ENCODE data around the gene SH2D6. TPM values are rescaled to one million over a fixed set of nuclear protein-coding genes. Genes with fewer than 3 reads are reported as not detected.

The SH2D6 gene
- polyA plus RNA-seq, 3 donors: not detected

DNA sequence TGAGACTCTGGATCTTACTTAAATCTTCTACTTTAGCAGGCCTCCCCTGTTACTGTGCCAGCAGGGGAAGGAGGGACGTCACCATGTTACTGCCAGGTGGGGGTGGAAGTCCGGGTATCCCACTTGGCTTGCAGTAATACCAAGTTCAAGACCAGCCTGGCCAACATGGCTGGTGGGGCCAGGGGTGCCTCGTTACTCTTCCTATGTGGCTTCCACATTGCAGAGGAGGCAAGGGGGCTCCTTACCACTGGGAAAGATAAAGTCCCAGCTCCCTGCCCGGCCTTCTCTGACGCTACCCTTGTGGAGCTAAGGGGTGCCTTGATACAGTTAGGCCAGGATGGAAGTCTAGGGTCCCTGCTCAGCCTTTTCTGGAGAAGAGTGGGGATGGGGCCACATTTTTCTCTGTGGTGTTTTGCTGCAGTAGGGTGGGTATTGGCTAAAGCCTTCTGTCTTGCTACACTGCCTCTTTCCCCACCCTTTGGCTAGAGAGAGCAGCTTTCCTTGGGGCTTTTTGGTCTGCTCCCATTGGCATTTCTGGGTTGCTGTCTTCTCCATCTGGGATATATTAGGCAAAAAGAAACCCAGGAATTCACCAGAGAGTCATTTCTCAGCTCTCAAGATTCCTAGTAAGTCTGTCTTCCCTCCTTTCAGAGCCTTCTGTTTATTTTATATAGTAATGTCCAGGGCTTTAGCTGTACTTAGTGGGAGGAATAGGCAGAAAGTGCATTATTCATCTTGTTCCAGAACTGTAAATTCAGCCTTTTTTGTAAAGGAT is 42.0 kb upstream of the SH2D6 start:
- Histone ChIP-seq H3K79me2 (ENCODE audit: insufficient read depth, low read length) (no peaks in the 10 kb centered on the region), H3K9me3 (replicated peaks in 1 of 2; ENCODE audit: control insufficient read depth in 1 of 2, insufficient read depth in 1 of 2, low read length in 2 of 2) (peaks cover 7 to 10% of the 10 kb centered on the region in 2 donors), H2AFZ (ENCODE audit: insufficient read depth, low read depth, low read length, poor library complexity, severe bottlenecking) (no peak overlapping the region), H3K36me3 (replicated peaks in 1 of 2; ENCODE audit: control insufficient read depth in 1 of 2, insufficient read depth in 2 of 2, low read length in 2 of 2) (peaks cover 41 to 79% of the 10 kb centered on the region in 2 donors), H3K9ac (ENCODE audit: insufficient read depth, low read length, poor library complexity, severe bottlenecking) (no peak overlapping the region), H3K27ac (ENCODE audit: low read depth in 1 of 2, low read length in 2 of 2) (no peak overlapping the region), H3K4me2 (replicated peaks; ENCODE audit: extremely low read depth, low read length, poor library complexity, severe bottlenecking) (no peak overlapping the region), H3K27me3 (ENCODE audit: control insufficient read depth in 2 of 2, insufficient read depth in 2 of 2, low read length in 2 of 2) (no peaks in the 10 kb centered on the region), H3K4me3 (replicated peaks in 1 of 3; ENCODE audit: low read depth in 2 of 3, low read length in 3 of 3) (no peak overlapping the region), H4K20me1 (ENCODE audit: insufficient read depth, low read length) (no peaks in the 10 kb centered on the region), H3K4me1 (ENCODE audit: control insufficient read depth in 1 of 2, insufficient read depth in 2 of 2, low read length in 2 of 2) (no peaks in the 10 kb centered on the region)
- H3K4me1 Mint-ChIP-seq: no peaks in the 10 kb centered on the region
- peak overlapping the region in 1 of 7 donors; percentile 53 for H3K27ac Mint-ChIP-seq
- intact Hi-C loops (cut with micrococcal nuclease): no loop called here
- WGBS (ENCODE audit: insufficient coverage): 100% methylated on average over 2 of the region's 5 CpGs
- DNase-seq: no peak
- H3K36me3 Mint-ChIP-seq: peaks cover 57 to 79% of the 10 kb centered on the region in 2 donors
- H3K4me3 Mint-ChIP-seq: no peak overlapping the region
- no peak for TF ChIP-seq CTCF (IDR thresholded peaks at IDR 0.05)
- no peaks in the 10 kb centered on the region for H3K27me3 Mint-ChIP-seq (ENCODE audit: low read depth in 3 of 3)
- peaks cover 3 to 18% (median 6%) of the 10 kb centered on the region in 7 donors for H3K9me3 Mint-ChIP-seq

DNA sequence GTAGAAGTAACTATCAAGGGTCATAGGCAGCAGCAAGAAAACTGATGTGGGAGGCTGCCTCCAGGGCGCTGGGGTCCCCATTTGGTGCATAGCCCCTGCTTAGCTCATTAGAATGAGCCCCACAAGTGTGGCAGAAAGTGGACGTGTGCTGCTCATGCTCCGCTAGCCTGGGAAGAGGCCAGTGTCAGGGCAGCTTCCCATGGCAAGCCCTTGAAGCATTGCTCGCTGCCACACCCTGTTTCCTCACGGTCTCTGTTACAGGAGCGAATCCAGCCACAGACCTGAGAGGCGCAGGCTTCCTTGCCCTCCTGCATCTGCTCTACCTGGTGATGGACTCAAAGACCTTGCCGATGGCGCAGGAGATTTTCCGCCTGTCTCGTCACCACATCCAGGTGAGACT is 41.4 kb upstream of the SH2D6 start:
- Mint-ChIP-seq H3K27me3 (ENCODE audit: low read depth in 3 of 3) (no peaks in the 10 kb centered on the region), H3K4me1 (no peaks in the 10 kb centered on the region), H3K27ac (peak overlapping the region in 1 of 7 donors; percentile 32), H3K36me3 (peaks cover 58 to 80% of the 10 kb centered on the region in 2 donors), H3K9me3 (peaks cover 3 to 18% (median 6%) of the 10 kb centered on the region in 7 donors), H3K4me3 (no peak overlapping the region)
- Histone ChIP-seq H3K4me1 (ENCODE audit: control insufficient read depth in 1 of 2, insufficient read depth in 2 of 2, low read length in 2 of 2) (no peaks in the 10 kb centered on the region), H3K9ac (ENCODE audit: insufficient read depth, low read length, poor library complexity, severe bottlenecking) (no peak overlapping the region), H2AFZ (ENCODE audit: insufficient read depth, low read depth, low read length, poor library complexity, severe bottlenecking) (no peak overlapping the region), H3K79me2 (ENCODE audit: insufficient read depth, low read length) (no peaks in the 10 kb centered on the region), H3K27ac (ENCODE audit: low read depth in 1 of 2, low read length in 2 of 2) (no peak overlapping the region), H3K9me3 (replicated peaks in 1 of 2; ENCODE audit: control insufficient read depth in 1 of 2, insufficient read depth in 1 of 2, low read length in 2 of 2) (peaks cover 7 to 10% of the 10 kb centered on the region in 2 donors), H3K4me3 (replicated peaks in 1 of 3; ENCODE audit: low read depth in 2 of 3, low read length in 3 of 3) (no peak overlapping the region), H3K4me2 (replicated peaks; ENCODE audit: extremely low read depth, low read length, poor library complexity, severe bottlenecking) (no peak overlapping the region), H4K20me1 (ENCODE audit: insufficient read depth, low read length) (no peaks in the 10 kb centered on the region), H3K36me3 (replicated peaks in 1 of 2; ENCODE audit: control insufficient read depth in 1 of 2, insufficient read depth in 2 of 2, low read length in 2 of 2) (peaks cover 41 to 78% of the 10 kb centered on the region in 2 donors), H3K27me3 (ENCODE audit: control insufficient read depth in 2 of 2, insufficient read depth in 2 of 2, low read length in 2 of 2) (no peaks in the 10 kb centered on the region)
- DNase-seq: no peak
- TF ChIP-seq CTCF (IDR thresholded peaks at IDR 0.05): no peak
- 98% methylated on average over 11 of the region's 11 CpGs for WGBS (ENCODE audit: insufficient coverage)
- intact Hi-C loops (cut with micrococcal nuclease): no loop called here

Data from CD14-positive monocyte (primary cell).